ENCODE data around the gene PRDX3.

Gene PRDX3

GRCh38 chr10:119178372-119179119 is at the start of gene PRDX3:
TSS of gene PRDX3 (minus strand) at chr10:119178812. CDS start at chr10:119178790, 22 bp downstream.
- peak; percentile 91 to 94 for ATAC-seq

- no peak for ATAC-seq
Observed at GRCh38 chr10:119227825-119228224, 49.2 kb upstream of the PRDX3 start.

GRCh38 chr10:119225083-119225658 is 46.6 kb upstream of the PRDX3 start:
- no peak for ATAC-seq

- no peak for ATAC-seq
Observed at GRCh38 chr10:119222966-119223386, 44.4 kb upstream of the PRDX3 start.

GRCh38 chr10:119222537-119222936 is 43.9 kb upstream of the PRDX3 start:
- ATAC-seq = no peak

- ATAC-seq = peak; percentile 71 to 93
Observed at GRCh38 chr10:119221666-119222065, 43.1 kb upstream of the PRDX3 start.

- no peak for ATAC-seq
Observed at GRCh38 chr10:119221201-119221600, 42.6 kb upstream of the PRDX3 start.

GRCh38 chr10:119219871-119220270 is 41.3 kb upstream of the PRDX3 start:
- ATAC-seq = no peak

- no peak for ATAC-seq
Observed at GRCh38 chr10:119217991-119218490, 39.4 kb upstream of the PRDX3 start.

GRCh38 chr10:119217401-119217800 is 38.8 kb upstream of the PRDX3 start:
- ATAC-seq = no peak

GRCh38 chr10:119216127-119216526 is 37.5 kb upstream of the PRDX3 start:
- ATAC-seq = no peak

- ATAC-seq = no peak
Observed at GRCh38 chr10:119215371-119215770, 36.8 kb upstream of the PRDX3 start.

- peak in 1 of 2 donors; percentile 1 for ATAC-seq
Observed at GRCh38 chr10:119211625-119212441, 33.2 kb upstream of the PRDX3 start.

GRCh38 chr10:119211176-119211575 is 32.6 kb upstream of the PRDX3 start:
- ATAC-seq = no peak

- ATAC-seq = no peak
Observed at GRCh38 chr10:119210633-119211032, 32.0 kb upstream of the PRDX3 start.

GRCh38 chr10:119209736-119210355 is 31.2 kb upstream of the PRDX3 start:
- ATAC-seq = no peak

GRCh38 chr10:119209035-119209735 is 30.6 kb upstream of the PRDX3 start:
- peak; percentile 27 to 39 for ATAC-seq

- no peak for ATAC-seq
Observed at GRCh38 chr10:119208553-119208940, 29.9 kb upstream of the PRDX3 start.

- ATAC-seq = no peak
Observed at GRCh38 chr10:119207713-119208552, 29.3 kb upstream of the PRDX3 start.

GRCh38 chr10:119207366-119207666 is 28.7 kb upstream of the PRDX3 start, which contains the start of gene GRK5:
TSS of gene GRK5 (plus strand) at chr10:119207571. CDS start at chr10:119207918, 347 bp downstream.
- peak; percentile 82 to 87 for ATAC-seq

Data from activated CD4-positive, CD25-positive, alpha-beta regulatory T cell treated with anti-CD3 and anti-CD28 coated beads, Interleukin-2, amount 50 U/mL, for 24 hours (primary cell).